Measurements from ENCODE around the gene KLHL3.

Gene KLHL3

GRCh38 chr5:137758121-137758520, 22.2 kb upstream of the KLHL3 start:
- Histone ChIP-seq H2AFZ (ENCODE audit: low read length, unreplicated experiment) (no peak overlapping the region), H3K79me2 (ENCODE audit: control insufficient read depth, insufficient read depth, low read length, unreplicated experiment) (peaks cover 10% of the 10 kb centered on the region), H3K27me3 (ENCODE audit: insufficient read depth, low read length) (no peaks in the 10 kb centered on the region), H3K4me1 (ENCODE audit: control insufficient read depth, insufficient read depth, low read length, unreplicated experiment) (no peaks in the 10 kb centered on the region), H3K27ac (ENCODE audit: low read depth, low read length) (no peak overlapping the region), H3K36me3 (ENCODE audit: insufficient read depth, low read length) (no peaks in the 10 kb centered on the region), H3K4me3 (ENCODE audit: low read depth, low read length) (no peak overlapping the region)

GRCh38 chr5:137757634-137758033, 21.7 kb upstream of the KLHL3 start:
- H3K79me2 ChIP-seq (ENCODE audit: control insufficient read depth, insufficient read depth, low read length, unreplicated experiment): peaks cover 15% of the 10 kb centered on the region
- no peaks in the 10 kb centered on the region for H3K4me1 ChIP-seq (ENCODE audit: control insufficient read depth, insufficient read depth, low read length, unreplicated experiment)
- H2AFZ ChIP-seq (ENCODE audit: low read length, unreplicated experiment): no peak overlapping the region
- no peaks in the 10 kb centered on the region for H3K27me3 ChIP-seq (ENCODE audit: insufficient read depth, low read length)
- no peak overlapping the region for H3K4me3 ChIP-seq (ENCODE audit: low read depth, low read length)
- no peak overlapping the region for H3K27ac ChIP-seq (ENCODE audit: low read depth, low read length)
- peaks cover 3% of the 10 kb centered on the region; the same call in 1 of the 2 replicates for H3K36me3 ChIP-seq (ENCODE audit: insufficient read depth, low read length)

GRCh38 chr5:137754961-137755762, 19.3 kb upstream of the KLHL3 start:
- Histone ChIP-seq H3K27me3 (ENCODE audit: insufficient read depth, low read length) (no peaks in the 10 kb centered on the region), H3K27ac (ENCODE audit: low read depth, low read length) (peak overlapping the region; percentile 92), H2AFZ (ENCODE audit: low read length, unreplicated experiment) (peak overlapping the region; percentile 58), H3K4me3 (ENCODE audit: low read depth, low read length) (peak overlapping the region; percentile 92), H3K36me3 (ENCODE audit: insufficient read depth, low read length) (peaks cover 12% of the 10 kb centered on the region), H3K79me2 (ENCODE audit: control insufficient read depth, insufficient read depth, low read length, unreplicated experiment) (peaks cover 39% of the 10 kb centered on the region), H3K4me1 (ENCODE audit: control insufficient read depth, insufficient read depth, low read length, unreplicated experiment) (peaks cover 9% of the 10 kb centered on the region)

DNA sequence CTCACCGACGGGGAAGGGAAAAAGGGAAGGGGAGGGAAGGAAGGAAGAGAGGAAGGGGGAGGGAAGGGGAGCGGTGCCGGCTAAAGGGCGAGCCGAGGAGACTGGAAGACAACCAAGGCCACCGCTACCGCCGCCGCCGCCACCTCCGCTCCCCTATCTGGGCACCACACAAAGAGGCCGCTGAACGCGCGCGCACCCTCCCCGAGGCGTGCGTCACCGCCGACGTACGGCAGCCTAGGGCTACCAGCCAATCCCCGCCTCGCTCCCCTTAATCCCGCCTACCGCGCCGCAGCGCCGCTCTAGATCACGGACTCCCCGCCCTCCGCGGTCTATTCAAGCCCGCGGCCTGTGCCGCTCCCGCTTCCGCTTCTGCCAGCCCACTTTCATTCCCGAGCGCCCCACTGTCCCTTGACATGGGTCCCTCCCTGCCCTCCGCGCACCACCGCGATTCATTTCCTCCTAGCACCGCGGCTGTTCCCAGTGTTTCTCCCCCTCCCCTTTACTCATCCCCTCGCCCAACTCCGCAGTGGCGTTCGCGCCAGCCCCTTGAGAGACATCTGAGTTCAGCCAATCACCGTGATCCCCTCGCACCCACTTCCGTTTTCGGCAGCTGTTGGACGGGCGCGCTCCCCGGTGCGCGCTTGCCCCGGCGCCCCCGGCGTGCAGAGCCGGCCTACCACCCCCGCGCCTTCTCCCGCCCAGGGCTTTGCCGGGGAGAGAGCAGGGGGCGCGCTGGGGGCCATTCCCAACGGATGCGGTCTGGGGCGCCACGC, 18.5 kb upstream of the KLHL3 start, which contains the start of gene HNRNPA0:
TSS of gene HNRNPA0 (minus strand) at position 176 of the 773 bp plus-strand sequence. CDS start 297 bp downstream, outside the sequence.
- Histone ChIP-seq H3K27me3 (ENCODE audit: insufficient read depth, low read length) (no peaks in the 10 kb centered on the region), H3K27ac (ENCODE audit: low read depth, low read length) (peak within 1 kb of the TSS; percentile 92), H3K4me3 (ENCODE audit: low read depth, low read length) (peak within 1 kb of the TSS; percentile 92), H3K79me2 (ENCODE audit: control insufficient read depth, insufficient read depth, low read length, unreplicated experiment) (peaks cover 42% of the 10 kb centered on the region), H3K36me3 (ENCODE audit: insufficient read depth, low read length) (peaks cover 12% of the 10 kb centered on the region), H3K4me1 (ENCODE audit: control insufficient read depth, insufficient read depth, low read length, unreplicated experiment) (peaks cover 9% of the 10 kb centered on the region), H2AFZ (ENCODE audit: low read length, unreplicated experiment) (peak within 1 kb of the TSS; percentile 58)

DNA sequence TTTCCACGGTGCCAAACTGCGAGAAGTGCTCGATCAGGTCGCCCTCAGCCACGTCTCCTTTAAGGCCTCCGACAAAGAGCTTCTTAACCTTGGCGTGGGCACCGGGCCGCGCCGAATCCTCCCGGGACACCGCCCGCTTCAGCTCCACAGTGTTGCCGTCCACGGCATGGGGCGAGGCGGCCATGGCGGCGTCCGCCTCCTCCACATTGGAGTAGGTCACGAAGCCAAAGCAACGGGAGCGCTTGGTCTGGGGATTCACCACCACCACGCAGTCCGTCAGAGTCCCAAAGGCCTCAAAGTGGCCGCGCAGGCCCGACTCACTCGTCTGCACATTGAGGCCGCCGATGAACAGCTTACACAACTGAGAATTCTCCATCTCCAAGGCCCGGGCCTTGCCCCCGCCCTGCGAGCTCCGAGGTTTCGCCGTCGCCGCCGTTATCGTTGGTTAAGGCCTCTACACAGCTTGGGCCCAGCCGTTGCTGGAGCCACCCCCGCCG, 17.9 kb upstream of the KLHL3 start:
- Histone ChIP-seq H3K27me3 (ENCODE audit: insufficient read depth, low read length) (no peaks in the 10 kb centered on the region), H3K36me3 (ENCODE audit: insufficient read depth, low read length) (peaks cover 12% of the 10 kb centered on the region), H3K4me3 (ENCODE audit: low read depth, low read length) (peak overlapping the region; percentile 92), H2AFZ (ENCODE audit: low read length, unreplicated experiment) (no peak overlapping the region), H3K4me1 (ENCODE audit: control insufficient read depth, insufficient read depth, low read length, unreplicated experiment) (peaks cover 9% of the 10 kb centered on the region), H3K79me2 (ENCODE audit: control insufficient read depth, insufficient read depth, low read length, unreplicated experiment) (peaks cover 42% of the 10 kb centered on the region), H3K27ac (ENCODE audit: low read depth, low read length) (peak overlapping the region; percentile 92)

DNA sequence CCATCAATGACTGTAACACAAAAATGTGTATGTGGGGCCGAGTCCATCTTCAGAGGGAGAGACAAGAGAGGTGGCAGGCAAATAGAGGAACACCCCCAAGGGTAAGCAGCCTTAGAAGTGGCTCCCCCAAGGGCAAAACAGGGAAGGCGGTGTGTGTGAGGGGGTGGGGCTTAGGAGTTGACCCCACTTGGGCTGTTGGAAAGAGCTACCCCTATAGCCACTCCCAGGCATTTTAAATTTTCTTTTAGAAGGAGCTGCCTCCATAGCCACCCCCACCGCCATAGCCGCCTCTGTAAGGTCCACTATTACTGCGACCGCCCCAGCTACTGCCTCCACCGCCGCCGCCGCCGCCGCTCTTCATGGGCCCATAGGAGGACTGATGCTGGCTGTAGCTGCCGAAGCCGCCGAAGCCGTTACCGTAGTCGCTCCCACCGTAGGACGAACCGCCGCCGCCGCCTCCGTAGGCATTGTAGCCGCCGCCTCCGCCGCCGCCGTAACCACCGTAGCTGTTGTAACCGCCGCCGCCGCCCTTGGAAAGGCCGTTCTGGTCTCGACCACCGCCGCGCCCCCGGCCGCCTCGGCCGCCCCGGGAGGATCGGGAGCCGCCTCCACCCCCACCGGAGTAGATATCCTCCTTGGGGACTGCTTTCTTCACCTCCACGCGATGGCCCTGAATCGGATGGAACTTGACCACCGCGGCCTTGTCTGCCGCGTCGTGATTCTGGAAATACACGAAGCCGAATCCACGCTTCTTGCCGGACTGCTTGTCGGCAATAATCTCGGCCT, 17.2 kb upstream of the KLHL3 start:
- H3K27ac ChIP-seq (ENCODE audit: low read depth, low read length): peak overlapping the region; percentile 92
- H2AFZ ChIP-seq (ENCODE audit: low read length, unreplicated experiment): no peak overlapping the region
- peaks cover 12% of the 10 kb centered on the region for H3K36me3 ChIP-seq (ENCODE audit: insufficient read depth, low read length)
- H3K27me3 ChIP-seq (ENCODE audit: insufficient read depth, low read length): no peaks in the 10 kb centered on the region
- H3K79me2 ChIP-seq (ENCODE audit: control insufficient read depth, insufficient read depth, low read length, unreplicated experiment): peaks cover 42% of the 10 kb centered on the region
- H3K4me3 ChIP-seq (ENCODE audit: low read depth, low read length): peak overlapping the region; percentile 92
- peaks cover 9% of the 10 kb centered on the region for H3K4me1 ChIP-seq (ENCODE audit: control insufficient read depth, insufficient read depth, low read length, unreplicated experiment)

GRCh38 chr5:137751869-137752491, 16.1 kb upstream of the KLHL3 start:
- peaks cover 42% of the 10 kb centered on the region for H3K79me2 ChIP-seq (ENCODE audit: control insufficient read depth, insufficient read depth, low read length, unreplicated experiment)
- peaks cover 9% of the 10 kb centered on the region for H3K4me1 ChIP-seq (ENCODE audit: control insufficient read depth, insufficient read depth, low read length, unreplicated experiment)
- no peaks in the 10 kb centered on the region for H3K27me3 ChIP-seq (ENCODE audit: insufficient read depth, low read length)
- peak overlapping the region; percentile 92 for H3K4me3 ChIP-seq (ENCODE audit: low read depth, low read length)
- peaks cover 12% of the 10 kb centered on the region for H3K36me3 ChIP-seq (ENCODE audit: insufficient read depth, low read length)
- no peak overlapping the region for H2AFZ ChIP-seq (ENCODE audit: low read length, unreplicated experiment)
- H3K27ac ChIP-seq (ENCODE audit: low read depth, low read length): peak overlapping the region; percentile 3; the same call in 1 of the 2 replicates

DNA sequence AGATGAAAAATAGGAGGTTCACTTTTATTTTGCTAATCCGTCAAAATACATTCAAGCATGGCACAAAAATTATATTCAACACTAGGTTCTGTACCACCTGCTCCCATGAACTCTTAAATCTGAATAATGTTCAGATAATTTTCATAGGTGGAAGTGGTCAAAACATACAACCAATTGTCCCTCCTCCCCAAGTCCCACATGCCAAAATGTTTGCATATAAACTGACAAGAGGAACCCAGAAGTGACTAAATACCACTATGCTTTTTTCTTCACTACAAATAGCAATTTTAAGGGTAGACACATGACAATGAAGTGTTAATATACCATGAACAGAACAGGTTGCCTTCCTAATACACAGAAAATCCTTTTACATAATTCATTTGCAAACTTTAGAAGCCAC, 14.5 kb upstream of the KLHL3 start:
- peaks cover 9% of the 10 kb centered on the region for H3K4me1 ChIP-seq (ENCODE audit: control insufficient read depth, insufficient read depth, low read length, unreplicated experiment)
- H3K79me2 ChIP-seq (ENCODE audit: control insufficient read depth, insufficient read depth, low read length, unreplicated experiment): peaks cover 42% of the 10 kb centered on the region
- H3K36me3 ChIP-seq (ENCODE audit: insufficient read depth, low read length): peaks cover 12% of the 10 kb centered on the region
- H3K27me3 ChIP-seq (ENCODE audit: insufficient read depth, low read length): no peaks in the 10 kb centered on the region
- H3K27ac ChIP-seq (ENCODE audit: low read depth, low read length): no peak overlapping the region
- H2AFZ ChIP-seq (ENCODE audit: low read length, unreplicated experiment): no peak overlapping the region
- 0 out of 2 replicates have a peak overlapping the region, but pooled peaks have one; percentile 92 for H3K4me3 ChIP-seq (ENCODE audit: low read depth, low read length)

GRCh38 chr5:137747848-137748247, 12.0 kb upstream of the KLHL3 start:
- Histone ChIP-seq H3K4me1 (ENCODE audit: control insufficient read depth, insufficient read depth, low read length, unreplicated experiment) (peaks cover 9% of the 10 kb centered on the region), H3K27me3 (ENCODE audit: insufficient read depth, low read length) (no peaks in the 10 kb centered on the region), H3K36me3 (ENCODE audit: insufficient read depth, low read length) (peaks cover 11% of the 10 kb centered on the region), H3K79me2 (ENCODE audit: control insufficient read depth, insufficient read depth, low read length, unreplicated experiment) (peaks cover 29% of the 10 kb centered on the region), H3K27ac (ENCODE audit: low read depth, low read length) (no peak overlapping the region), H2AFZ (ENCODE audit: low read length, unreplicated experiment) (no peak overlapping the region), H3K4me3 (ENCODE audit: low read depth, low read length) (no peak overlapping the region)

Measured in ACC112 (cell line).